HG03442 (cell line): ENCODE measurements around the gene LHX5.

ENCODE experiments used
- ATAC-seq: cut with Tn5 transposase; IDR thresholded peaks from one replicate; pipeline ENCODE4 v1.9.1; 2021; ENCODE audit warnings: mild to moderate bottlenecking, moderate library complexity; ENCODE audit not compliant: unreplicated experiment

Gene LHX5

GRCh38 chr12:113420996-113421595 is 50.6 kb downstream of the LHX5 start:
- ATAC-seq: no peak

GRCh38 chr12:113418213-113418879 is 53.3 kb downstream of the LHX5 start:
- ATAC-seq: no peak

DNA sequence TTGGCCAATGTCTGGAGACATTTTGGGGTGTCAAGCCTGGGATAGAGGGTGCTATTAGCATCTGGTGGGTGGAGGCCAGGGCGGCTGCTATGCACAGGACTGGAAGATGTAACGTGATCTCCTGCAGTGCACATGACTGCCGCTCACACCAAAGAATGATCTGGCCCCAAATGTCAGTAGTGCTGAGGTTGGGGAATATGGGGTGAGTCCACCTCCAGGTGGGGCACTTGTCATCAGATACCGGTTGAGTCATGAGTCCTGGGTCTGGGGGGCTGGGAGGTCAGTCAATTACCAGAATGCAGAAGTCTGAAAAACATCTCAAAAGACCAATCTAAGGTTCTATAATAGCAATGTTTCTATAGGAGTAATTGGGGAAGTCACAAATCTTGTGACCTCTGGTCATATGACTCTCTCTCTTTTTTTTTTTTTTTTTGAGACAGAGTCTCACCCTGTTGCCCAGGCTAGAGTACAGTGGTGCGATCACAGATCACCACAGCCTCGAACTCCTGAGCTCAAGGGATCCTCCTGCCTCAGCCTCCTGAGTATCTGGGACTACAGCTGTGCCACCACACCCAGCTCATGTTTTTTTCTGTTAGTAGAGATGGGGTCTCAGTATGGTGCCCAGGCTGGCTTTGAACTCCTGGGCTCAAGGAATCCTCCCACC is 55.4 kb downstream of the LHX5 start:
- ATAC-seq: no peak

- ATAC-seq: no peak
Observed at GRCh38 chr12:113414519-113415038, 57.1 kb downstream of the LHX5 start.

DNA sequence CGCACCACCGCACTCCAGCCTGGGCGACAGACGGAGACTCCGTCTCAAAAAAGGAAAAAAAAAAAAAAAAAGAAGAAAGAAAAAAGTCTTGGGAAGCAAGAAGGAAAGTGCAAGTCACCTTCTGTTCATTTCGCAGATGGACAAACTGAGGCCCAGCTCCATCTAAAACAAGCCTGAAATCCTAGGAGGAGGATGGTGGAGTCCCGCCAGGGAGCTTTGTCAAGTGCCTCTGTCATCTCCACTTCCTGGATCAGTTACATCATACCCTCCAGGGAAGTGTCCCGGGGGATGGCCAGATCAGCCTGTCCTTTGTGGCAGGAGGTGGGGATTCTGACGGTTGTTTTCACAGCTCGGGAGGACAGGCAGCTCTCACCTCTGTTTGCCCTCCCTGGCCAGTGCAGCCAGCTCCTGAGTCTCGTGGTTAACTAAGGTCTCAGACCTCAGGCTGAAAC is 58.2 kb downstream of the LHX5 start:
- ATAC-seq: no peak
